ENCODE results near the gene SLC2A14.
"Not testable (repeated sequence)": the region's sequence is repeated elsewhere in the genome, so short reads cannot be mapped to it uniquely, and the experiment has no call there.

The SLC2A14 gene

DNA sequence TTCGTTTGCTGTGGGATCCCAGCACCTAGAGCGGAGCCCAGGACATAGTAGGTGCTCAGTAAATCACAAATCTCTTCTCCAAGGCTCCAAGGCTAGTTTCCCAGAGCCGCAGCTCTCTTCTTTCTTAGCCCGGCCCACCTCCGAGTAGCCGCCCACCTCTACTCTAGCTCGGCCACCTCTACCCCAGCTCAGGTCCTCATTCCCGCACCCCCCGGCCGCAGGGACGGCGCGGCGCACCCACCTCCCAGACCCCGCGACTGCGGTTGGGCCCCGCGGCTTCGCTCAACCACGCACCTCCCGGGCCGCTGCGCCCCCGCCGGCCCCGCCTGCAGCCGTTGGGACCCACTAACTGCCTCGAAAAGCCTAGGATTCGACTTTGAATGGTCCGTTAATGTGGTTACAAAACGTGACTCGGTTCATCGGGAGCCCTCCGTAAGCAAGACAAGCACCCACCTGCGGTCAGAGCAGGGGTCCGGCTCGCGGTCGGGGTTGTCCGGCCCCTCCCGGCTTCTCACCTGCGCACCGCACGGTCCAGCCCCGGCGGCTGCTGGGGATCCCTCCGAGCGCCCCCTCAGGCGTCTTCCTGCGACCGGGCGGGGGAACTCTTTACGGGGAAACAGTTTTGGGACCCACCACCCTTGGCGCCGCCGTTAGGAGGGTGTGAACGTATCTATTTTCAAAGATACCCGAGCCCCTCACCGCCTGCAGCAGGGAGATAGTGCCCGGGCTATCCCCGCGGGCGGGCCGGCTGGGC is at the start of gene SLC2A14:
SLC2A14 (minus strand) TSS at position 350 of the 754 bp plus-strand sequence. CDS start 3,035 bp downstream, outside the sequence.
- DNase-seq (ENCODE audit: low spot score), result no peak

- DNase-seq (ENCODE audit: low spot score), result not testable (repeated sequence)
Observed at GRCh38 chr12:7921181-7921580, 48.5 kb upstream of the SLC2A14 start.

DNA sequence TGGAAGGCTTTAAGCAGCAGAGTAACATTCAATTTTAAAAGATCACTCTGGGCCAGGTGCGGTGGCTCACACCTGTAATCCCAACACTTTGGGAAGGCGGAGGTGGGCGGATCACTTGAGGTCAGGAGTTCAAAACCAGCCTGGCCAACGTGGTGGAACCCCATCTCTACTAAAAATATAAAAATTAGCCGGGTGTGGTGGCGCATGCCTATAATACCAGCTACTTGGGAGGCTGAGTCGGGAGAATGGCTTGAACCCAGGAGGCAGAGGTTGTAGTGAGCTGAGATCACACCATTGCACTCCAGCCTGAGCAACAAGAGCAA is 45.5 kb upstream of the SLC2A14 start:
- not testable (repeated sequence) for DNase-seq (ENCODE audit: low spot score)

DNA sequence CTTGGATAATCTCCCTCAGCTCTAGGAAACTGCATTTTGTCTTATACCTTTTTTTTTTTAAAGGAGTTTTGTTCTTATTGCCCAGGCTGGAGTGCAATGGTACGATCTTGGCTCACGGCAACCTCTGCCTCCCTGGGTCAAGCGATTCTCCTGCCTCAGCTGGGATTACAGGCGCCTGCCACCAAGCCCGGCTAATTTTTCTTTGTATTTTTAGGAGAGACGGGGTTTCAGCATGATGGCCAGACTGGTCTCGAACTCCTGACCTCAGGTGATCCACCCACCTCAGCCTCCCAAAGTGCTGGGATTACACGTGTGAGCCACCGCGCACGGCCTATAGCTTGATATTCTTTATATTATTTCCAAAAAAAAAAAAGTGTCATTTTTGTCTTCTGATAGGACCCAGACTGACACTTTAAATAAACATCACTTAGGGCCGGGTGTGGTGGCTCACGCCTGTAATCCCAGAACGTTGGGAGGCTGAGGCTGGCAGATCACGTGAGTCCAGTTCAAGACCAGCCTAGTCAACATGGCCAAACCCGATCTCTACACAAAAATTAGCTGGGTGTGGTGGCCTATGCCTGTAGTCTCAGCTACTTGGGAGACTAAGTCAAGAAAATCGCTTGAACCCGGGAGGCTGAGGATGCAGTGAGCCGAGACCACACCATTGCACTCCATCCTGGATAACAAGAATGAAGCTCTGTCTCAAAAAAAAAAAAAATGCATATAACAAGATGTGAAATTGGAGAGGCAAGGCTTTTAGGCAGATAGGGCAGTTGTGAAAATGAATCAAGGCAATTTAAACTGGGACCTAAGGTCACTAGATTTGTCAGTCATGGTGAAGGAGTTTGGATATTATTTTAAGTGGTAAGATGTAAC is 44.9 kb upstream of the SLC2A14 start:
- no peak for DNase-seq (ENCODE audit: low spot score)

GRCh38 chr12:7916936-7917335 is 44.2 kb upstream of the SLC2A14 start:
- no peak for DNase-seq (ENCODE audit: low spot score)

DNA sequence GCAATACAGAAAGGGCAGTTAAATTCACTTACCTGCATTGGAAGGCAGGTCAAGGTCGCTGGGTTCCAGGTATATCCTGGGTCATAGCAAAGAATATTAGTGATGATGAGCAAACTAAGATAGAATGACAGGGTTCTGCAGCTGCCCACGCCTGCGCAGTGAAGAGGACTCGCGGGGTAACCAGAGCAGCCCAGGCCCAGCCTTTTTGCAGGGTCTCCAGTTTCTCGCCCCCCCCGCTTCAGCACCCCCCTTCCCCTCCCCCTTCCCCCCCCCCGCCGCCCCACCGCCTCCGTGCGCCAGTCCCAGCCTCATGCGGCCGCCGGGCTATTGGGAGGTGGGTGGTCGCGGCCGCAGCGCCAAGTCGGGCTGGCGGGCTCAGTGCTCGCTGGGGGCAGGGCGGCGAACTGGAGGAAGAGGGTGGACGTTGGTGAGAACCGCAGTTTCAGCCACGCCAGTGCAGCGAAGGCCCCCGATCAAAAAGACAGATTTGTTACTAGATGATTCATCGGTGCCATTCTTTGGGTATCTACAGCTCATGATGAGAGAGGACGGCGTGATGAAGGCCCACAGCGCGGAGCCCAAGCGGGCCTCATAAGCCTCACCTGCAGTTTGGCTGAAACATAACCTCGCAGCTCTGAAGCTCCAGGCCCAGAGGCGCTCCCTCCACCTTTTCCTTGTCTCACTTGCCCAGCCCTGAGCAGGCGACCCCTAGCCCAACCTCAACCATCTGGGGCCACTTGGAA is 43.1 kb upstream of the SLC2A14 start:
- DNase-seq (ENCODE audit: low spot score), result no peak

GRCh38 chr12:7910106-7910505 is 37.4 kb upstream of the SLC2A14 start:
- DNase-seq (ENCODE audit: low spot score), result not testable (repeated sequence)

- DNase-seq (ENCODE audit: low spot score), result no peak
Observed at GRCh38 chr12:7907009-7907408, 34.3 kb upstream of the SLC2A14 start.

DNA sequence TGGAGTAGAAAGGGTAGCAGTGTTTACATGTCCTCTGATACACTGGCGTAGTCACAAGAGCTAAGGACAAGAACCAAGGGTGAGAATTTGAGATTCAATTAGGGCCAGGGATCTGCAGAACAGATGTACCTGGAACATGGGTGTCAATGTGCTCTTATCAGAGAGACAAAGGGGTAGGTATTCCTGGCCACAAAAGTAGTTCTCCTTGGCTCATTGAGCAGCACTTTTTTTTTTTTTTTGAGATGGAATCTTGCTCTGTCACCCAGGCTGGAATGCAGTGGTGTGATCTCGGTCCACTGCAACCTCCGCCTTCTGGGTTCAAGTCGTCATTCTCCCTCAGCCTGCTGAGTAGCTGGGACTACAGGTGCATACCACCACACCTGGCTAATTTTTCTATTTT is 33.6 kb upstream of the SLC2A14 start:
- DNase-seq (ENCODE audit: low spot score), result not testable (repeated sequence)

DNA sequence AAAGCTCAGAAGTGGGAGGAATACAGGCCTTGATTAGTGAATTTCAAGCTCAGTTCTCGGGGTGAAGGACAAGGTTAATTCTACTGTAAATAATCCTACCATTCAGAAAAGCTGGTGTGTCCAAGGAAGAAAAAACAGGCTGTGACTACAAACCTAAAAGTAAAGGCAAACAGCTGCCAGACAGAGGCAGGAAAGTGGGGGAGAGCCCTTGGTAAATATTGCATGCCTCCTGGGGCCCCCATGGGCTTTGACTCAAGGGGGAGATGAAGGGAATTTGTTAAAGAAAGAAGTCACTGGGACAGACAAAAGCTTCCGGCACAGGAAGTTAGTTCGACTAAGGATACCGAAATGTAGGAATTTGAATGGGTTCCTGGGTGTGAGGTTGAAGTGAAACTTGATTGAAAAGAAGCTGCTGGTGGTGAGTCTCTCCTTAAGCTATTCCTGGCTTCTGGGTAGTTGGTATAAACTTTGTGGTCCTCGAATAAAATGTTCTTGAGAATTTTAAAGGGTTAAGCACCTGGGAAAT is 32.9 kb upstream of the SLC2A14 start:
- DNase-seq (ENCODE audit: low spot score), result not testable (repeated sequence)

GRCh38 chr12:7905071-7905470 is 32.4 kb upstream of the SLC2A14 start:
- DNase-seq (ENCODE audit: low spot score), result no peak

DNA sequence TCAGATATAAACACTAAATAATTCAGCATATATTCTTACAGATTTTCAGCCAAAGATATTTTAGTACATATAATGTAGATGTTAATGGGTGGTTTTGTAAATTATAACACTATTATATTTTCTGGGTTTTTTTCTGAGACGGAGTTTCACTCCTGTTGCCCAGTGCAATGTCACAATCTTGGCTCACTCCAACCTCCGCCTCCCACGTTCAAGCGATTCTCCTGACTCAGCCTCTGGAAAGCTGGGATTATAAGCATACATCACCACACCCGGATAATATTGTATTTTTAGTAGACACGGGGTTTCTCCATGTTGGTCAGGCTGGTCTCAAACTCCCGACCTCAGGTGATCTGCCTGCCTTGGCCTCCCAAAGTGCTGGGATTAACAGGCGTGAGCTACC is 29.7 kb upstream of the SLC2A14 start:
- not testable (repeated sequence) for DNase-seq (ENCODE audit: low spot score)

DNA sequence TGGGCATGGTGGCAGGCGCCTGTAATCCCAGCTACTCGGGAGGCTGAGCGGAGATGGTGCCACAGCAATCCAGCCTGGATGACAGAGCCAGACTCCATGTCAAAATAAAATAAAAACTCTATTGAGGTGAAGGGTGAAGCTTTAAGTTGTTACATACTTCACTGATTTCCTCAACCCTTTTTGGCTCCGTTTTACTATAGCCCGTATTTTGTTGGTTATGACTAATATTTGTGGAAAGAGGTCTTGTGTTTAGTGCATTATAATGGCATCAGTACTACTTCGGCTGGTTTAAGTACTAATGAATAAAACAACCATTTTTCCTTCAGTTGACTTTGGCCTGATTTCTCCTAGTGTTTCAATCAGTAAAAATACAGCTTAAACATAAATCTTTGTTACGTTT is 27.0 kb upstream of the SLC2A14 start:
- DNase-seq (ENCODE audit: low spot score), result no peak

- DNase-seq (ENCODE audit: low spot score), result not testable (repeated sequence)
Observed at GRCh38 chr12:7896726-7897125, 24.0 kb upstream of the SLC2A14 start.

- DNase-seq (ENCODE audit: low spot score), result no peak
Observed at GRCh38 chr12:7892186-7892980, 19.7 kb upstream of the SLC2A14 start.

GRCh38 chr12:7884689-7885088 is 12.0 kb upstream of the SLC2A14 start:
- no peak for DNase-seq (ENCODE audit: low spot score)

- DNase-seq (ENCODE audit: low spot score), result not testable (repeated sequence)
Observed at GRCh38 chr12:7881736-7882120, 9.0 kb upstream of the SLC2A14 start.

GRCh38 chr12:7880952-7881735 is 8.4 kb upstream of the SLC2A14 start:
- not testable (repeated sequence) for DNase-seq (ENCODE audit: low spot score)

DNA sequence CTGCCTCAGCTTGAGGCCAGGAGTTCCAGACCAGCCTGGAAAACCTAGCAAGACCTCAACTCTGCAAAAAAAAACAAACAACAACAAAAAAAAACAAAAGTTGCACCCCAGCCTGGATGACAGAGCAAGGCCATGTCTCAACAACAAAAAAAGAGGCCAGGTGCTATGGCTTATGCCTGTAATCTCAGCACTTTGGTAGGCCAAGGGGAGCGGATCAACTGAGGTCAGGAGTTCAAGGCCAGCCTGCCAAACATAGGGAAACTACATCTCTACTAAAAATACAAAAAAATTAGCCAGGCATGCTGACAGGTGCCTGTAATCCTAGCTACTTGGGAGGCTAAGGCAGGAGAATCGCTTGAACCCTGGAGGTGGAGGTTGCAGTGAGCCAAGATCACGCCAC is 6.5 kb upstream of the SLC2A14 start:
- no peak for DNase-seq (ENCODE audit: low spot score)

- DNase-seq (ENCODE audit: low spot score), result no peak
Observed at GRCh38 chr12:7877420-7877819, 4.7 kb upstream of the SLC2A14 start.

DNA sequence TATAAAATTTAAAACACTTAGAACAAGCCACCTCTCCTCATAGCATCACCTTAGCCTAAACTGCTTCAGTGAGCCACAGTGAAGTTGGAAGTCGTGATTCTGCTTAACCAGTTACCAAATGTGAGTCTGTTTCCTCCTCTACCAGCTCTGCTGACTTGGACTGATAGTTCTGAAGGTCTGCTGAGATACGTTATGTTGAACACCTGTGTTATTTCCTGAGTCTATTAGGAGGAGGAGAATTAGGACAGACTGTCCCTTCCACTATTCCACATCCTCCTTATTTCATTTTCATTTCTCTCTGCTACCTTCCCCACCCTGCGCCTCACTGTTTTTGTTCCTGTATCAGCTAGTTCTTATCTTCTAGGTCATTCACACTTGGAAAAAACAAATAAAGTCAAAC is 2.4 kb downstream of the SLC2A14 start:
- DNase-seq (ENCODE audit: low spot score), result no peak
